CD4-positive, alpha-beta T cell treated with Interleukin-15 for 1 hour (primary cell): ENCODE results near the gene C17orf100.
A peak's percentile ranks its signal among the peaks of the same experiment; 100 is the strongest.
"Not testable (repeated sequence)": the region's sequence is repeated elsewhere in the genome, so short reads cannot be mapped to it uniquely, and the experiment has no call there.

Experiments used
- DNase-seq: peaks from one replicate; pipeline ENCODE4 v3.0.0-alpha.2; 2020

C17orf100 gene

GRCh38 chr17:6641247-6641863, 10.2 kb upstream of the C17orf100 start:
- no peak for DNase-seq

GRCh38 chr17:6642592-6642991, 9.0 kb upstream of the C17orf100 start:
- no peak for DNase-seq

GRCh38 chr17:6643451-6644125, 8.0 kb upstream of the C17orf100 start:
- no peak for DNase-seq

- no peak for DNase-seq
These were observed 3.4 kb upstream of the C17orf100 start for GRCh38 chr17:6648181-6648580.

GRCh38 chr17:6651919-6652452, 424 bp downstream of the C17orf100 start:
- no peak for DNase-seq

- no peak for DNase-seq
These were observed 3.5 kb downstream of the C17orf100 start for GRCh38 chr17:6654841-6655731.

- DNase-seq = not testable (repeated sequence)
These were observed 4.3 kb downstream of the C17orf100 start for GRCh38 chr17:6655732-6656361.

GRCh38 chr17:6656797-6657632, 5.5 kb downstream of the C17orf100 start:
- DNase-seq = peak; percentile 79

GRCh38 chr17:6657633-6658287, 6.2 kb downstream of the C17orf100 start:
- no peak for DNase-seq

- DNase-seq = not testable (repeated sequence)
These were observed 6.8 kb downstream of the C17orf100 start for GRCh38 chr17:6658411-6658810.

GRCh38 chr17:6660101-6660500, 8.5 kb downstream of the C17orf100 start:
- no peak for DNase-seq

- peak; percentile 50 for DNase-seq
These were observed 9.4 kb downstream of the C17orf100 start for GRCh38 chr17:6660805-6661463.

- no peak for DNase-seq
These were observed 9.9 kb downstream of the C17orf100 start for GRCh38 chr17:6661464-6661848.

- DNase-seq = not testable (repeated sequence)
These were observed 11.6 kb downstream of the C17orf100 start for GRCh38 chr17:6663200-6663599.

GRCh38 chr17:6666077-6666521, 14.5 kb downstream of the C17orf100 start:
- DNase-seq = peak; percentile 46

- DNase-seq = no peak
These were observed 15.0 kb downstream of the C17orf100 start for GRCh38 chr17:6666557-6666956.

GRCh38 chr17:6667516-6667915, 16.0 kb downstream of the C17orf100 start:
- no peak for DNase-seq

- no peak for DNase-seq
These were observed 16.7 kb downstream of the C17orf100 start for GRCh38 chr17:6668219-6668618.

GRCh38 chr17:6668727-6669425, 17.3 kb downstream of the C17orf100 start:
- no peak for DNase-seq
